Type B pancreatic cell (in vitro differentiated cells): ENCODE results near the gene SLC2A5. TPM values are rescaled to one million over a fixed set of nuclear protein-coding genes. Genes with fewer than 3 reads are reported as not detected.
"Not testable (repeated sequence)": the region's sequence is repeated elsewhere in the genome, so short reads cannot be mapped to it uniquely, and the experiment has no call there.

ENCODE experiments used
- DNase-seq: peaks from one replicate; pipeline ENCODE4 v3.0.0; 2021; ENCODE audit warnings: mixed read lengths; ENCODE audit not compliant: unreplicated experiment; ENCODE audit errors: extremely low spot score
- H3K27ac Mint-ChIP-seq: 2 replicates; pipeline ENCODE4 v1.8.0; 2021; ENCODE audit warnings: mild to moderate bottlenecking, mixed read lengths
- H3K27me3 Mint-ChIP-seq: 2 replicates; pipeline ENCODE4 v1.8.0; 2021; ENCODE audit warnings: mixed read lengths
- H3K36me3 Mint-ChIP-seq: 2 replicates; pipeline ENCODE4 v1.8.0; 2021; ENCODE audit warnings: mixed read lengths
- H3K4me1 Mint-ChIP-seq: one replicate; pipeline ENCODE4 v1.8.0; 2021; ENCODE audit warnings: mixed read lengths; ENCODE audit not compliant: unreplicated experiment
- H3K4me3 Mint-ChIP-seq: 2 replicates; pipeline ENCODE4 v1.8.0; 2021; ENCODE audit warnings: mild to moderate bottlenecking, mixed read lengths
- H3K9me3 Mint-ChIP-seq: 2 replicates; pipeline ENCODE4 v1.8.0; 2021; ENCODE audit warnings: mixed read lengths
- CTCF ChIP-seq: fragments of 200-600 bp; sonication (generic); conservative IDR thresholded peaks from 2 replicates; pipeline ENCODE4 v1.5.0; 2021; ENCODE audit warnings: antibody characterized with exemption, mild to moderate bottlenecking
- total RNA-seq: library from RNA; stranded (reverse); gene quantifications from 2 replicates; pipeline ENCODE4 v1.2.1, GENCODE V29; 2021; ENCODE audit warnings: low replicate concordance

The SLC2A5 gene
- total RNA-seq, 1 donor from 2014 or later = 2.7 TPM

- H3K27ac Mint-ChIP-seq = peak overlapping the region; percentile 65
- no peak for DNase-seq
- no peaks in the 10 kb centered on the region for H3K36me3 Mint-ChIP-seq
These were observed 31.7 kb downstream of the SLC2A5 start for GRCh38 chr1:9037476-9038337.

GRCh38 chr1:9035226-9035625 is 34.2 kb downstream of the SLC2A5 start:
- no peaks in the 10 kb centered on the region for H3K4me1 Mint-ChIP-seq
- no peak overlapping the region for H3K27ac Mint-ChIP-seq
- DNase-seq = no peak
- H3K4me3 Mint-ChIP-seq = no peak overlapping the region
- H3K36me3 Mint-ChIP-seq = no peaks in the 10 kb centered on the region
- H3K27me3 Mint-ChIP-seq = peaks cover 5% of the 10 kb centered on the region
- TF ChIP-seq CTCF = no peak
- peaks cover 11% of the 10 kb centered on the region for H3K9me3 Mint-ChIP-seq

More at GRCh38 chr1:9037476-9038337, 31.7 kb downstream of the SLC2A5 start:
- TF ChIP-seq CTCF = no peak
- Mint-ChIP-seq H3K4me3 (no peak overlapping the region), H3K27me3 (peaks cover 8% of the 10 kb centered on the region), H3K4me1 (no peaks in the 10 kb centered on the region), H3K9me3 (peaks cover 11% of the 10 kb centered on the region)

GRCh38 chr1:9033363-9033762 is 36.1 kb downstream of the SLC2A5 start:
- no peak for TF ChIP-seq CTCF
- H3K27me3 Mint-ChIP-seq = peaks cover 8% of the 10 kb centered on the region
- no peak overlapping the region for H3K27ac Mint-ChIP-seq
- H3K9me3 Mint-ChIP-seq = peaks cover 11% of the 10 kb centered on the region
- H3K4me3 Mint-ChIP-seq = no peak overlapping the region
- no peak for DNase-seq
- no peaks in the 10 kb centered on the region for H3K36me3 Mint-ChIP-seq
- H3K4me1 Mint-ChIP-seq = no peaks in the 10 kb centered on the region

- TF ChIP-seq CTCF = no peak
- H3K27ac Mint-ChIP-seq = no peak overlapping the region
- no peaks in the 10 kb centered on the region for H3K4me1 Mint-ChIP-seq
- peaks cover 8% of the 10 kb centered on the region for H3K27me3 Mint-ChIP-seq
- no peak overlapping the region for H3K4me3 Mint-ChIP-seq
- no peaks in the 10 kb centered on the region for H3K36me3 Mint-ChIP-seq
- peaks cover 11% of the 10 kb centered on the region for H3K9me3 Mint-ChIP-seq
- DNase-seq = no peak
These were observed 37.8 kb downstream of the SLC2A5 start for GRCh38 chr1:9031484-9032259.

GRCh38 chr1:9031077-9031476 is 38.4 kb downstream of the SLC2A5 start:
- not testable (repeated sequence) for H3K27ac Mint-ChIP-seq, DNase-seq, H3K4me1 Mint-ChIP-seq, H3K4me3 Mint-ChIP-seq, H3K36me3 Mint-ChIP-seq, H3K27me3 Mint-ChIP-seq
- H3K9me3 Mint-ChIP-seq = peaks cover 11% of the 10 kb centered on the region
